ENCODE measurements around the gene MYO1D. TPM values are rescaled to one million over a fixed set of nuclear protein-coding genes. Genes with fewer than 3 reads are reported as not detected.

Gene MYO1D
- total RNA-seq, 1 experiment from 2014 or later = 206 TPM

GRCh38 chr17:32512328-32512727 is 364.6 kb downstream of the MYO1D start:
- Histone ChIP-seq H3K36me3 (ENCODE audit: control insufficient read depth, insufficient read depth, low read length) (no peaks in the 10 kb centered on the region), H3K4me3 (ENCODE audit: low read depth, low read length) (no peak overlapping the region), H3K27me3 (replicated peaks; ENCODE audit: control insufficient read depth, insufficient read depth, low read length) (no peaks in the 10 kb centered on the region), H3K4me1 (no peaks in the 10 kb centered on the region), H3K9me3 (no peaks in the 10 kb centered on the region)
- H3K36me3 Mint-ChIP-seq (ENCODE audit: insufficient read depth, unreplicated experiment) = peaks cover 37% of the 10 kb centered on the region
- no peaks in the 10 kb centered on the region for H3K9me3 Mint-ChIP-seq (ENCODE audit: unreplicated experiment)
- ChIA-PET POLR2A (no interaction called here), CTCF (no interaction called here)
- no TSS peak for BruUV-seq (replicated peaks)
- intact Hi-C loops (cut with micrococcal nuclease; ENCODE audit: unreplicated experiment) = loop anchor here (10.0 kb wide), 1 partner anchor 352 kb away; no protein-coding TSS in a partner anchor
- no peaks in the 10 kb centered on the region for H3K4me1 Mint-ChIP-seq (ENCODE audit: low read depth, unreplicated experiment)
- no peak overlapping the region for H3K27ac Mint-ChIP-seq (ENCODE audit: unreplicated experiment)
- H3K27me3 Mint-ChIP-seq (ENCODE audit: insufficient read depth, unreplicated experiment) = no peaks in the 10 kb centered on the region
- DNase-seq = no peak
- TF ChIP-seq CTCF (IDR thresholded peaks at IDR 0.05; ENCODE audit: insufficient read depth in 1 of 2, low read depth in 1 of 2, low read length in 1 of 2, severe bottlenecking in 1 of 2, unreplicated experiment in 1 of 2) = no peak
- H3K4me3 Mint-ChIP-seq (ENCODE audit: unreplicated experiment) = no peak overlapping the region

GRCh38 chr17:32510466-32510865 is 366.5 kb downstream of the MYO1D start:
- no peak overlapping the region for H3K4me3 ChIP-seq (ENCODE audit: low read depth, low read length)
- H3K27me3 ChIP-seq (replicated peaks; ENCODE audit: control insufficient read depth, insufficient read depth, low read length) = no peaks in the 10 kb centered on the region
- intact Hi-C loops (cut with micrococcal nuclease; ENCODE audit: unreplicated experiment) = loop anchor here (10.0 kb wide), 1 partner anchor 354 kb away; no protein-coding TSS in a partner anchor
- Mint-ChIP-seq H3K27ac (ENCODE audit: unreplicated experiment) (peak overlapping the region; percentile 4), H3K4me1 (ENCODE audit: low read depth, unreplicated experiment) (no peaks in the 10 kb centered on the region), H3K36me3 (ENCODE audit: insufficient read depth, unreplicated experiment) (peaks cover 29% of the 10 kb centered on the region), H3K4me3 (ENCODE audit: unreplicated experiment) (no peak overlapping the region), H3K27me3 (ENCODE audit: insufficient read depth, unreplicated experiment) (no peaks in the 10 kb centered on the region), H3K9me3 (ENCODE audit: unreplicated experiment) (no peaks in the 10 kb centered on the region)
- no peak for TF ChIP-seq CTCF (IDR thresholded peaks at IDR 0.05; ENCODE audit: insufficient read depth in 1 of 2, low read depth in 1 of 2, low read length in 1 of 2, severe bottlenecking in 1 of 2, unreplicated experiment in 1 of 2)
- H3K4me1 ChIP-seq = no peaks in the 10 kb centered on the region
- no peak for DNase-seq
- no peaks in the 10 kb centered on the region for H3K9me3 ChIP-seq
- no TSS peak for BruUV-seq (replicated peaks)
- H3K36me3 ChIP-seq (ENCODE audit: control insufficient read depth, insufficient read depth, low read length) = no peaks in the 10 kb centered on the region
- CTCF ChIA-PET = no interaction called here
- POLR2A ChIA-PET = interaction anchor here (0.7 kb wide), 1 partner anchor 90 kb away, joined by 7 read pairs; no protein-coding TSS in a partner anchor

GRCh38 chr17:32508926-32509325 is 368.0 kb downstream of the MYO1D start:
- TF ChIP-seq CTCF (IDR thresholded peaks at IDR 0.05; ENCODE audit: insufficient read depth in 1 of 2, low read depth in 1 of 2, low read length in 1 of 2, severe bottlenecking in 1 of 2, unreplicated experiment in 1 of 2) = no peak
- no TSS peak for BruUV-seq (replicated peaks)
- no peak overlapping the region for H3K27ac Mint-ChIP-seq (ENCODE audit: unreplicated experiment)
- no peaks in the 10 kb centered on the region for H3K27me3 Mint-ChIP-seq (ENCODE audit: insufficient read depth, unreplicated experiment)
- no peaks in the 10 kb centered on the region for H3K27me3 ChIP-seq (replicated peaks; ENCODE audit: control insufficient read depth, insufficient read depth, low read length)
- ChIA-PET POLR2A (no interaction called here), CTCF (no interaction called here)
- intact Hi-C loops (cut with micrococcal nuclease; ENCODE audit: unreplicated experiment) = no loop called here
- no peak for DNase-seq
- H3K9me3 ChIP-seq = no peaks in the 10 kb centered on the region
- H3K36me3 ChIP-seq (ENCODE audit: control insufficient read depth, insufficient read depth, low read length) = no peaks in the 10 kb centered on the region
- H3K4me3 ChIP-seq (ENCODE audit: low read depth, low read length) = no peak overlapping the region
- H3K4me1 ChIP-seq = no peaks in the 10 kb centered on the region
- H3K4me3 Mint-ChIP-seq (ENCODE audit: unreplicated experiment) = no peak overlapping the region
- no peaks in the 10 kb centered on the region for H3K4me1 Mint-ChIP-seq (ENCODE audit: low read depth, unreplicated experiment)
- peaks cover 40% of the 10 kb centered on the region for H3K36me3 Mint-ChIP-seq (ENCODE audit: insufficient read depth, unreplicated experiment)
- no peaks in the 10 kb centered on the region for H3K9me3 Mint-ChIP-seq (ENCODE audit: unreplicated experiment)
